ENCODE results near the gene NRG3. TPM values are rescaled to one million over a fixed set of nuclear protein-coding genes. Genes with fewer than 3 reads are reported as not detected.

The NRG3 gene
- total RNA-seq, 6 donors from 2014 or later = 0.44 to 2.7 (median 1.5) TPM; not detected in 1

GRCh38 chr10:82148764-82149163 lies 273.8 kb downstream of the NRG3 start:
- Histone ChIP-seq H3K4me1 (no peaks in the 10 kb centered on the region), H3K27ac (no peak overlapping the region), H3K4me3 (no peak overlapping the region)

GRCh38 chr10:82149674-82150073 lies 274.7 kb downstream of the NRG3 start:
- WGBS, 2 donors = 65 to 68% methylated on average over 4 of the region's 4 CpGs
- no peak overlapping the region for H3K4me3 ChIP-seq
- no peak for ATAC-seq (ENCODE audit: low FRiP score in 2 of 2)

More at GRCh38 chr10:82148764-82149163, 273.8 kb downstream of the NRG3 start:
- 48 to 54% methylated on average over 1 of the region's 1 CpG for WGBS, 2 donors
- Histone ChIP-seq H3K27me3 (no peaks in the 10 kb centered on the region), H3K9me3 (no peaks in the 10 kb centered on the region), H3K36me3 (no peaks in the 10 kb centered on the region)
- DNase-seq (no peak), ATAC-seq (ENCODE audit: low FRiP score in 2 of 2) (no peak)
- TF ChIP-seq POLR2A (IDR thresholded peaks at IDR 0.05) = no peak

DNA sequence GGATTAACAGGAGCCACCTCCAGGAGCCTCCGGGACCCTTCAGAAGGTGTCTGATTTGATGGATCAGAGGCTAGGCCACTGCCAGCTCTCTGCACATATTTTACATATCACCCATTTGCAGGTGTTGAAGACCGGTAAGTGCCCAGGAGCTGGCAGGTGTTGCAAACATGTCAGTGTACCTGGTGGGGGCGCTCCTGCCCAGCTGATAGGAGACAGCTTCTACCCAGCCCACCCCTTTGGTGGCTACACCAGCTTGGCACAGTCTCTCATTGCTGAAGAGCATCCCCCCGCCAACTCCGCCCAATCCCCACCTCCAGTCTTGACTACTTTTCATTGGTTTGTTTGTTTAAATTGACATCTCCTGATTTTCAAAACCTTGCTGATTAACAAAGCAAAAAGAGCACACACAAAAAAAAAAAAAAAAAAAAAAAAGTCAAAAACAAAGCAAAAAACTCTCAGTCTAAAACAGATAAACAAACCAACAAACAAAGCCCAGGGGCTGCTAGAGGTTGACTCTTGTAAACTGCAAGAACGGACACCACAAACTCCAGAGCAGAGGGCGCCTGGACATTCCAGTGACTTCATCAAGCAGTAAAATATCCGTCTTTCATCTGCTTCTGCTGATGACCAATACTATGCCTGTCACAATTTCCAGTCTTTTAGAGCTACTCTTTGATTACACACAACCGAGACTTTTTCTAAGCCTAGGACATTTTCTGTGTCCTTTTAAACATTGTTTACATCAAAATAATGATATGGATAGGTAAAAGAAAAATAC lies 275.3 kb downstream of the NRG3 start:
- Histone ChIP-seq H3K36me3 (no peaks in the 10 kb centered on the region), H3K9me3 (no peaks in the 10 kb centered on the region), H3K4me3 (no peak overlapping the region), H3K27ac (no peak overlapping the region), H3K4me1 (no peaks in the 10 kb centered on the region), H3K27me3 (no peaks in the 10 kb centered on the region)
- DNase-seq (peak in 1 of 2 donors; percentile 47), ATAC-seq (ENCODE audit: low FRiP score in 2 of 2) (no peak)
- TF ChIP-seq POLR2AphosphoS5 (IDR thresholded peaks at IDR 0.05) (no peak), CTCF (IDR thresholded peaks at IDR 0.05) (peak in 2 of 6 experiments; percentile 14 to 32), POLR2A (IDR thresholded peaks at IDR 0.05) (no peak), EP300 (IDR thresholded peaks at IDR 0.05) (no peak)
- WGBS, 2 donors = 56 to 61% methylated on average over 8 of the region's 9 CpGs

More at GRCh38 chr10:82149674-82150073, 274.7 kb downstream of the NRG3 start:
- Histone ChIP-seq H3K36me3 (no peaks in the 10 kb centered on the region), H3K27ac (no peak overlapping the region), H3K9me3 (no peaks in the 10 kb centered on the region), H3K27me3 (no peaks in the 10 kb centered on the region), H3K4me1 (no peaks in the 10 kb centered on the region)
- DNase-seq = no peak
- TF ChIP-seq POLR2AphosphoS5 (IDR thresholded peaks at IDR 0.05) (no peak), CTCF (IDR thresholded peaks at IDR 0.05) (no peak), EP300 (IDR thresholded peaks at IDR 0.05) (no peak), POLR2A (IDR thresholded peaks at IDR 0.05) (no peak)

DNA sequence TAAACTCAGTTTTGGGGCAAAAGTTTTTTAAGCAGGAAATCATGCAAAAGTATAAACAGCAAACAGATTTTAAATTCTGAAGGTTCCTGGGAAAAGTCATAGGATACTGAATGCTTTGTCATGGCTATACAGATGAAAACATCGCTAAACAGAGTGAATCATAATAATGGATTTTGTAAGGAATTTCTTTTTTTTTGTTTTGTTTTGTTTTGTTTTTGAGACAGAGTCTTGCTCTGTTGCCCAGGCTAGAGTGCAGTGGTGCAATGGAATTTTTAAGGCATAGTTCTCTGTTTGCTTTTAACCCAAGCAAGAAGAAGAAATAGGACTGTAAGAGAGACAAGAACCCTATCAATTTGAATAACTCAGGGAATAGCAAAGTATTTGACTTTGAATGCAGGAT lies 285.3 kb downstream of the NRG3 start:
- Histone ChIP-seq H3K27me3 (no peaks in the 10 kb centered on the region), H3K4me1 (no peaks in the 10 kb centered on the region), H3K9me3 (no peaks in the 10 kb centered on the region), H3K27ac (no peak overlapping the region), H3K36me3 (no peaks in the 10 kb centered on the region), H3K4me3 (no peak overlapping the region)
- no peak for DNase-seq
- 95% methylated on average over 1 of the region's 1 CpG for WGBS, 2 donors
- TF ChIP-seq POLR2A (IDR thresholded peaks at IDR 0.05) = no peak
- no peak for TF ChIP-seq CTCF (IDR thresholded peaks at IDR 0.05)
- no peak for TF ChIP-seq EP300 (IDR thresholded peaks at IDR 0.05)
- no peak for TF ChIP-seq POLR2AphosphoS5 (IDR thresholded peaks at IDR 0.05)
- no peak for ATAC-seq (ENCODE audit: low FRiP score in 2 of 2)

DNA sequence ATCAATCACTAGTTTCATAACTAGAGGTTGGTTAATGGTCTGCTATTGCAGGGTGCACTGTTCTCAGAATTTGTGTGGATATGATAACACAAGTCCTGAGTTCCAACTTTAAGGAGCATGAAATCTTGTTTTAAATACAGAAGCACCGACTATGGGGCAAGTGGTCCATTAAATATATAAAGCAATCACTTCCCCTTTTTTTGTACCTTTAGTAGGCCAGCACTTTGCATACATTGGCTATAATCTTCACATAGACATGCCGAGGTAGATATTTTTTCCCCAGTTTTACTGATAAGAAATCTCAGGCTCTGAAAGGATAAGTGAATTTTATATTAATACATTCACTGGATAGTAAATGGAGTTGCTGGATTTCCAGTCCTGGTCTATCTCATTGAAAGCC lies 286.3 kb downstream of the NRG3 start:
- WGBS, 2 donors = 72 to 80% methylated on average over 2 of the region's 2 CpGs
- DNase-seq = no peak

More for the DNA sequence above, 286.3 kb downstream of the NRG3 start:
- Histone ChIP-seq H3K9me3 (no peaks in the 10 kb centered on the region), H3K27ac (no peak overlapping the region), H3K4me3 (no peak overlapping the region), H3K27me3 (no peaks in the 10 kb centered on the region), H3K4me1 (no peaks in the 10 kb centered on the region), H3K36me3 (no peaks in the 10 kb centered on the region)
- ATAC-seq (ENCODE audit: low FRiP score in 2 of 2) = no peak
- TF ChIP-seq EP300 (IDR thresholded peaks at IDR 0.05) (no peak), POLR2AphosphoS5 (IDR thresholded peaks at IDR 0.05) (no peak), POLR2A (IDR thresholded peaks at IDR 0.05) (no peak), CTCF (IDR thresholded peaks at IDR 0.05) (no peak)

Measured in upper lobe of left lung (tissue), 6 donors.